ENCODE results near the gene EHMT2.
"Not testable (repeated sequence)": the region's sequence is repeated elsewhere in the genome, so short reads cannot be mapped to it uniquely, and the experiment has no call there.

Gene EHMT2

GRCh38 chr6:31911826-31912585 lies 14.5 kb upstream of the EHMT2 start:
- DNase-seq = no peak

GRCh38 chr6:31909298-31909697 lies 11.8 kb upstream of the EHMT2 start:
- not testable (repeated sequence) for DNase-seq

- DNase-seq = peak; percentile 87
Observed at GRCh38 chr6:31908791-31909190, 11.3 kb upstream of the EHMT2 start.

- not testable (repeated sequence) for DNase-seq
Observed at GRCh38 chr6:31908255-31908654, 10.8 kb upstream of the EHMT2 start.

GRCh38 chr6:31907158-31907813 lies 9.8 kb upstream of the EHMT2 start:
- peak; percentile 91 for DNase-seq

- not testable (repeated sequence) for DNase-seq
Observed at GRCh38 chr6:31906727-31907126, 9.2 kb upstream of the EHMT2 start.

GRCh38 chr6:31906122-31906521 lies 8.6 kb upstream of the EHMT2 start:
- DNase-seq = no peak

- DNase-seq = no peak
Observed at GRCh38 chr6:31905041-31905440, 7.5 kb upstream of the EHMT2 start.

GRCh38 chr6:31903957-31904356 lies 6.5 kb upstream of the EHMT2 start:
- no peak for DNase-seq

- peak; percentile 46 for DNase-seq
Observed at GRCh38 chr6:31901953-31902643, 4.6 kb upstream of the EHMT2 start, which contains the start of gene ZBTB12. ZBTB12 (minus strand) TSS chr6:31902086; CDS start chr6:31901305, 781 bp downstream.

GRCh38 chr6:31901415-31901952 lies 4.0 kb upstream of the EHMT2 start:
- DNase-seq = no peak

- DNase-seq = no peak
Observed at GRCh38 chr6:31900917-31901414, 3.5 kb upstream of the EHMT2 start.

- no peak for DNase-seq
Observed at GRCh38 chr6:31899882-31900722, 2.6 kb upstream of the EHMT2 start.

GRCh38 chr6:31899215-31899614 lies 1.7 kb upstream of the EHMT2 start:
- peak; percentile 42 for DNase-seq

GRCh38 chr6:31898383-31899011 lies 999 bp upstream of the EHMT2 start:
- no peak for DNase-seq

- no peak for DNase-seq
Observed at GRCh38 chr6:31896856-31897611, 464 bp downstream of the EHMT2 start.

GRCh38 chr6:31896493-31896855 lies 1.0 kb downstream of the EHMT2 start:
- no peak for DNase-seq

GRCh38 chr6:31892821-31893220 lies 4.7 kb downstream of the EHMT2 start:
- DNase-seq = no peak

GRCh38 chr6:31889331-31889972 lies 8.0 kb downstream of the EHMT2 start:
- DNase-seq = no peak
